Neuronal stem cell (in vitro differentiated cells): Measurements from ENCODE around the gene VWDE.

ENCODE experiments used
- DNase-seq: peaks from one replicate; pipeline ENCODE4 v3.0.0-alpha.2; 2013; ENCODE audit warnings: low spot score
- H2AFZ ChIP-seq: one replicate; pipeline ENCODE4 v1.6.1; 2013; ENCODE audit warnings: mild to moderate bottlenecking, low read length, inconsistent platforms
- H2AK5ac ChIP-seq: 2 replicates; pipeline ENCODE4 v1.6.1; 2013; ENCODE audit warnings: low read depth, mild to moderate bottlenecking, inconsistent platforms, low read length, moderate library complexity, mixed read lengths
- H2BK120ac ChIP-seq: 2 replicates; pipeline ENCODE4 v1.6.1; 2013; ENCODE audit warnings: low read depth, mild to moderate bottlenecking, inconsistent platforms, low read length, moderate library complexity, mixed read lengths
- H2BK12ac ChIP-seq: one replicate; pipeline ENCODE4 v1.6.1; 2013; ENCODE audit warnings: low read length, inconsistent platforms
- H2BK15ac ChIP-seq: 2 replicates; pipeline ENCODE4 v1.6.1; 2013; ENCODE audit warnings: mild to moderate bottlenecking, low read length, inconsistent platforms, mixed read lengths
- H2BK5ac ChIP-seq: one replicate; pipeline ENCODE4 v1.6.1; 2013; ENCODE audit warnings: inconsistent platforms, mild to moderate bottlenecking, low read length, moderate library complexity
- H3K14ac ChIP-seq: one replicate; pipeline ENCODE4 v1.6.1; 2013; ENCODE audit warnings: low read length, inconsistent platforms
- H3K18ac ChIP-seq: 2 replicates; pipeline ENCODE4 v1.6.1; 2013; ENCODE audit warnings: low read length, inconsistent platforms
- H3K23ac ChIP-seq: 2 replicates; pipeline ENCODE4 v1.6.1; 2013; ENCODE audit warnings: low read depth, mild to moderate bottlenecking, mixed read lengths, low read length, inconsistent platforms; ENCODE audit not compliant: poor library complexity
- H3K27ac ChIP-seq: replicated peaks from 3 replicates; pipeline ENCODE4 v1.5.1; 2013; ENCODE audit warnings: low read length, inconsistent platforms
- H3K27me3 ChIP-seq, 3 experiments: 2 replicates each; pipeline ENCODE4 v1.6.1; 2013; ENCODE audit warnings: low read length in 3 of 3, mild to moderate bottlenecking in 2 of 3, inconsistent platforms in 1 of 3, low read depth in 1 of 3, mixed read lengths in 1 of 3, moderate library complexity in 1 of 3; ENCODE audit not compliant: control insufficient read depth in 3 of 3, insufficient read depth in 3 of 3
- H3K36me3 ChIP-seq, 2 donors: replicated peaks in 1 of 2; 2 replicates each; pipeline ENCODE4 v1.6.1; 2013; ENCODE audit warnings: low read length in 2 of 2; ENCODE audit not compliant: control insufficient read depth in 2 of 2, insufficient read depth in 2 of 2
- H3K4ac ChIP-seq: 2 replicates; pipeline ENCODE4 v1.6.1; 2013; ENCODE audit warnings: inconsistent platforms, mild to moderate bottlenecking, low read length, moderate library complexity
- H3K4me1 ChIP-seq, 2 donors: 1 replicate in 1 of 2; 2 replicates in 1 of 2; pipeline ENCODE4 v1.6.1; 2013; ENCODE audit warnings: low read length in 2 of 2, low read depth in 1 of 2; ENCODE audit not compliant: control insufficient read depth in 2 of 2, insufficient read depth in 1 of 2
- H3K4me2 ChIP-seq: one replicate; pipeline ENCODE4 v1.6.1; 2013; ENCODE audit warnings: mild to moderate bottlenecking, low read length, inconsistent platforms; ENCODE audit not compliant: insufficient read depth, poor library complexity, severe bottlenecking
- H3K4me3 ChIP-seq, 2 donors: 2 replicates each; pipeline ENCODE4 v1.5.1; 2013; ENCODE audit warnings: low read length in 2 of 2, mild to moderate bottlenecking in 2 of 2, inconsistent platforms in 1 of 2, moderate library complexity in 1 of 2
- H3K79me1 ChIP-seq: one replicate; pipeline ENCODE4 v1.6.1; 2013; ENCODE audit warnings: low read depth, mild to moderate bottlenecking, inconsistent platforms, low read length, moderate library complexity
- H3K9ac ChIP-seq: one replicate; pipeline ENCODE4 v1.6.1; 2013; ENCODE audit warnings: mild to moderate bottlenecking, low read depth, low read length, inconsistent platforms; ENCODE audit not compliant: poor library complexity
- H3K9me3 ChIP-seq, 2 donors: replicated peaks in 1 of 2; 2 replicates each; pipeline versions ENCODE3 to v1.6.1; 2013; ENCODE audit warnings: low read length in 2 of 2, mild to moderate bottlenecking in 2 of 2, inconsistent platforms in 1 of 2, low read depth in 1 of 2, mixed read lengths in 1 of 2, moderate library complexity in 1 of 2; ENCODE audit not compliant: control insufficient read depth in 2 of 2, insufficient read depth in 1 of 2
- H4K8ac ChIP-seq: one replicate; pipeline ENCODE4 v1.6.1; 2013; ENCODE audit warnings: low read depth, mild to moderate bottlenecking, inconsistent platforms, low read length, moderate library complexity
- H4K91ac ChIP-seq: one replicate; pipeline ENCODE4 v1.6.1; 2013; ENCODE audit warnings: low read length, low read depth, mild to moderate bottlenecking, inconsistent platforms; ENCODE audit not compliant: poor library complexity
- WGBS, 2 donors: extraction: QIAGEN DNeasy Blood & Tissue Kit; methylation state at CpG; one replicate each; pipeline ENCODE4 v1.1.7; 2013; ENCODE audit warnings: missing lambda C conversion rate in 2 of 2, mixed read lengths in 1 of 2; ENCODE audit not compliant: insufficient read length in 2 of 2, insufficient replicate concordance in 1 of 2; ENCODE audit errors: extremely low coverage in 2 of 2; 5-methylcytosine and 5-hydroxymethylcytosine counted together

Gene VWDE

GRCh38 chr7:12320241-12320986 is 83.3 kb downstream of the VWDE start:
- Histone ChIP-seq H3K4ac (no peak overlapping the region), H3K23ac (no peak overlapping the region), H2AK5ac (no peak overlapping the region), H3K27ac (no peak overlapping the region), H4K8ac (no peak overlapping the region), H3K36me3 (no peaks in the 10 kb centered on the region), H3K4me1 (no peaks in the 10 kb centered on the region), H2BK15ac (no peak overlapping the region), H3K4me3 (no peak overlapping the region), H3K9ac (no peak overlapping the region), H3K27me3 (no peaks in the 10 kb centered on the region), H2BK12ac (no peak overlapping the region), H3K18ac (no peak overlapping the region), H3K4me2 (no peak overlapping the region), H2AFZ (no peak overlapping the region), H3K14ac (no peak overlapping the region), H2BK5ac (no peak overlapping the region), H3K79me1 (no peaks in the 10 kb centered on the region), H4K91ac (no peak overlapping the region), H2BK120ac (no peak overlapping the region), H3K9me3 (no peaks in the 10 kb centered on the region)
- no CpG with 5 or more reads among the region's 2 CpGs for WGBS, 2 donors
- DNase-seq: no peak

DNA sequence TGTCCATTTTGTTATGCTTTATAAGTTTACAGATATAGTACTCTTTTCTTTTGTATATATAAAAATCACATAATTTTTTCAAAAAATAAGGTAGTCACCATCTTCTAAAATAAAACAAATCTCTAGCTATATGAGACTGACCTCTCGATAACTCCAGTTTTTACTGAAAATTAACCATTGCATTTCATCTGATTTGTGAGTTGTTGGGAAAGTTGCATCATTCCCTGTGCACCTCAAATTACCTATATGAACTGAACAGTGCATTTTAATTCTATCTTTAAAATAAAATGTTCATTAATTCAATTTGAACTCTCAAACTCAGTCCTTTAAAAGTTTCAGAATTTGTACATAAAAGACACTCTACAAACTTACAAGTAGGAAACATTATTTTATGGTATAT is 86.0 kb downstream of the VWDE start:
- H4K8ac ChIP-seq: no peak overlapping the region
- no peak overlapping the region for H3K4me2 ChIP-seq
- WGBS, 2 donors: no CpG with 5 or more reads among the region's 1 CpG
- H3K14ac ChIP-seq: no peak overlapping the region
- no peak overlapping the region for H3K4ac ChIP-seq
- H3K79me1 ChIP-seq: no peaks in the 10 kb centered on the region
- no peak overlapping the region for H3K23ac ChIP-seq
- H3K18ac ChIP-seq: no peak overlapping the region
- no peaks in the 10 kb centered on the region for H3K27me3 ChIP-seq
- H3K4me3 ChIP-seq: no peak overlapping the region
- no peak overlapping the region for H4K91ac ChIP-seq
- H3K36me3 ChIP-seq: no peaks in the 10 kb centered on the region
- H2BK15ac ChIP-seq: no peak overlapping the region
- H3K27ac ChIP-seq: no peak overlapping the region
- no peak overlapping the region for H2BK5ac ChIP-seq
- no peak for DNase-seq
- H3K9me3 ChIP-seq: no peaks in the 10 kb centered on the region
- no peak overlapping the region for H2AK5ac ChIP-seq
- no peak overlapping the region for H2BK120ac ChIP-seq
- H3K4me1 ChIP-seq: no peaks in the 10 kb centered on the region
- H2BK12ac ChIP-seq: no peak overlapping the region
- no peak overlapping the region for H3K9ac ChIP-seq
- no peak overlapping the region for H2AFZ ChIP-seq

DNA sequence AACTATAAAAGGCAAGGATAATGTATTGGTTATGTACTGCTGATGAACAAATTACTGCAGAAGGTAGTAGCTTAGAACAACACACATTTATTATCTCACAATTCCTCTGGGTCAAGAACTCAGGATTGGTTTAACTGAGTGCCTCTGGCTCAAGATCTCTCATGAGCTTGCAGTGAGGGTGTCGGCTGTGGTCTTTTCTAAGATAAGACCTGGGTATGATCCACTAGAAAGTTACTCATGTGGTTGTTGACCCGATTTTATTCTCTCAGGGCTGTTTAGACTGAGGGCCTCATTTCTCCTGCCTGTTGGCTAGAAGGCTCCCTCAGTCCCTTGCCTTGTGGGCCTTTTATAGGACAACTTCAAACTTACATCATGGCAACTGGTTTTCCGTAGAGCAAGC is 86.7 kb downstream of the VWDE start:
- Histone ChIP-seq H3K27me3 (no peaks in the 10 kb centered on the region), H2AK5ac (no peak overlapping the region), H3K4me2 (no peak overlapping the region), H4K91ac (no peak overlapping the region), H2BK5ac (no peak overlapping the region), H3K9me3 (no peaks in the 10 kb centered on the region), H3K79me1 (no peaks in the 10 kb centered on the region), H3K23ac (no peak overlapping the region), H2AFZ (no peak overlapping the region), H2BK120ac (no peak overlapping the region), H3K14ac (no peak overlapping the region), H3K4me3 (no peak overlapping the region), H2BK15ac (no peak overlapping the region), H3K36me3 (no peaks in the 10 kb centered on the region), H4K8ac (no peak overlapping the region), H3K9ac (no peak overlapping the region), H2BK12ac (no peak overlapping the region), H3K18ac (no peak overlapping the region), H3K27ac (no peak overlapping the region), H3K4me1 (no peaks in the 10 kb centered on the region), H3K4ac (no peak overlapping the region)
- no CpG with 5 or more reads among the region's 3 CpGs for WGBS, 2 donors
- no peak for DNase-seq

GRCh38 chr7:12315049-12315448 is 88.6 kb downstream of the VWDE start:
- no peak overlapping the region for H3K4me2 ChIP-seq
- H3K14ac ChIP-seq: no peak overlapping the region
- no peak overlapping the region for H2AK5ac ChIP-seq
- no peaks in the 10 kb centered on the region for H3K79me1 ChIP-seq
- H2BK5ac ChIP-seq: no peak overlapping the region
- no peaks in the 10 kb centered on the region for H3K4me1 ChIP-seq
- H2BK12ac ChIP-seq: no peak overlapping the region
- no peaks in the 10 kb centered on the region for H3K9me3 ChIP-seq
- H3K23ac ChIP-seq: no peak overlapping the region
- no peak overlapping the region for H4K8ac ChIP-seq
- no peak overlapping the region for H2BK15ac ChIP-seq
- no peak overlapping the region for H3K4me3 ChIP-seq
- H3K27ac ChIP-seq: no peak overlapping the region
- no peak overlapping the region for H3K4ac ChIP-seq
- no peak overlapping the region for H3K18ac ChIP-seq
- H3K27me3 ChIP-seq: no peaks in the 10 kb centered on the region
- H2BK120ac ChIP-seq: no peak overlapping the region
- DNase-seq: no peak
- no peaks in the 10 kb centered on the region for H3K36me3 ChIP-seq
- H3K9ac ChIP-seq: no peak overlapping the region
- no peak overlapping the region for H4K91ac ChIP-seq
- no peak overlapping the region for H2AFZ ChIP-seq
